NCI-H526 treated with DMSO at 0.1 percent for 48 hours (cell line): Measurements from ENCODE around the gene QRSL1.
"Not testable (repeated sequence)": the region's sequence is repeated elsewhere in the genome, so short reads cannot be mapped to it uniquely, and the experiment has no call there.

Source experiments
- DNase-seq: peaks from one replicate; lab custom pipeline; 2025; lab: John Stamatoyannopoulos, UW

Gene QRSL1

GRCh38 chr6:106685833-106686232 lies 56.5 kb downstream of the QRSL1 start:
- DNase-seq: no peak

- DNase-seq: no peak
Observed at GRCh38 chr6:106688177-106688951, 59.0 kb downstream of the QRSL1 start.

GRCh38 chr6:106692112-106692818 lies 62.9 kb downstream of the QRSL1 start:
- no peak for DNase-seq

- no peak for DNase-seq
Observed at GRCh38 chr6:106692819-106693208, 63.4 kb downstream of the QRSL1 start.

- DNase-seq: no peak
Observed at GRCh38 chr6:106693418-106693817, 64.0 kb downstream of the QRSL1 start.

GRCh38 chr6:106694343-106694742 lies 65.0 kb downstream of the QRSL1 start:
- no peak for DNase-seq

GRCh38 chr6:106700581-106700980 lies 71.2 kb downstream of the QRSL1 start:
- DNase-seq: no peak

GRCh38 chr6:106701201-106701600 lies 71.8 kb downstream of the QRSL1 start:
- not testable (repeated sequence) for DNase-seq

GRCh38 chr6:106702046-106702445 lies 72.7 kb downstream of the QRSL1 start:
- no peak for DNase-seq

GRCh38 chr6:106702451-106703110 lies 73.2 kb downstream of the QRSL1 start:
- peak; percentile 90 for DNase-seq

GRCh38 chr6:106704327-106704726 lies 74.9 kb downstream of the QRSL1 start:
- no peak for DNase-seq

- no peak for DNase-seq
Observed at GRCh38 chr6:106705156-106705555, 75.8 kb downstream of the QRSL1 start.

- no peak for DNase-seq
Observed at GRCh38 chr6:106710580-106710979, 81.2 kb downstream of the QRSL1 start.

- no peak for DNase-seq
Observed at GRCh38 chr6:106714281-106714680, 84.9 kb downstream of the QRSL1 start.

- DNase-seq: peak; percentile 40
Observed at GRCh38 chr6:106715922-106716321, 86.5 kb downstream of the QRSL1 start.

- no peak for DNase-seq
Observed at GRCh38 chr6:106716966-106717365, 87.6 kb downstream of the QRSL1 start.
